NOMO-1 (cell line): ENCODE data around the gene COL26A1.
A peak's percentile ranks its signal among the peaks of the same experiment; 100 is the strongest.
"Not testable (repeated sequence)": the region's sequence is repeated elsewhere in the genome, so short reads cannot be mapped to it uniquely, and the experiment has no call there.

ENCODE experiments used
- DNase-seq, 2 experiments: peaks; one replicate each; lab custom pipeline; 2025; ENCODE audit not compliant: unreplicated experiment in 2 of 2; lab: John Stamatoyannopoulos, UW

The COL26A1 gene

DNA sequence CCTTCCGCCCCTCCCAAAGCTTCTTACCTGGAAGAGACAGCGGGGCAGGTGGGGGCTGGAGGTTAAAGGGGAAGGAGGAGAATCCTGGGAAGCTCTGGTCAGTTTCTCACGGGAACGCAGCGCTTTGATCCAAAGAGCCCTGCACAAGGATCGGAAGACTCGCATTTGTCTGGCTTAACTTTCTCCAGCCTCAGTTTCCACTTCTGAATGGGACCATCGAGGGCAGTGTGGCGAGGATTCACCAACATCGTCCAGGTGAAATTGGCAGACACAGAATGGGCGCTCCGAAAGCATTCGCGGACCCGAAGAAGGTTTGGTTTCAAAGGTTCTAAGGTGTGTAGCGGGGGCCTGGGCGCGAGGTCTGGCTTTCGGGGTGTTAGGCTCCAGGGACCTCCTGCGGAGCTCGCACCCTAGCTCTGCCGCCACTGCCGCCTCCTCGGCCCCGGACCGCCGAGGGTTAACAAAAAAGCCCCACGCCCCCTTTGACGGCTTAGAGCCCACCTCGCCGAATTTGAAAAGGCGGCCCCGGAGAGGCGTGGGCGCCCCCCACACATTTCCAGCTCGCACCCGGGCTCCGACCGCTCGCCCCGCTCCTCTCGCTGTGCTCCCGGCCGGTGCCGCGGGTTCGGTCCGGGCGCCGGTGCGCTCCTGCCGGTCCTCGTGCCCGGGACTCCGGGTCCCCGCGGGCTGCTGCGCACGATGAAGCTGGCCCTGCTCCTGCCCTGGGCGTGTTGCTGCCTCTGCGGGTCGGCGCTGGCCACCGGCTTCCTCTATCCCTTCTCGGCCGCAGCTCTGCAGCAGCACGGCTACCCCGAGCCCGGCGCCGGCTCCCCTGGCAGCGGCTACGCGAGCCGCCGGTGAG lies at the start of gene COL26A1:
Gene COL26A1 (plus strand): TSS at position 542 of the 862 bp plus-strand sequence. CDS start 158 bp downstream, at position 700.
- DNase-seq = peak in 1 of 2 experiments; percentile 7

DNA sequence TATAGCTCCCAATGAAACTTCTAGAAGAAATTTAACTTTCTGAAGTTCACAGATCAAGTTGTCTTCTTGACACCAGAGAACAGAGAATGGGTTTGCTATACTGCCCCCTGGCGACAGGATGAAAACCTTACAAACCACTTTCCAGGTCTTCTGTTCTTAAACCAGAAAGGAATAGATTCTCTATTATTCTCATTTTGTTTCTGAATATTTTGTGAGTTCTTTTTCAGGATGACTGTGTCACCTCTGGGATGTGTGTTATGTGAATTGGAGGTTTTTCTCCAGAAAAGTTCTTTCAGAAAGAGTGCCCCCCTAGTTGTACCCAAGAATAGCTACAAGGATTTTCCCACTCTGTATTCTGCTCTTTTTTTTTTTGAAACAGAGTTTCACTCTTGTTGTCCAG lies 47.3 kb upstream of the COL26A1 start:
- DNase-seq = peak in 1 of 2 experiments; percentile 51

GRCh38 chr7:101319401-101319800 lies 43.3 kb upstream of the COL26A1 start:
- DNase-seq = no peak

DNA sequence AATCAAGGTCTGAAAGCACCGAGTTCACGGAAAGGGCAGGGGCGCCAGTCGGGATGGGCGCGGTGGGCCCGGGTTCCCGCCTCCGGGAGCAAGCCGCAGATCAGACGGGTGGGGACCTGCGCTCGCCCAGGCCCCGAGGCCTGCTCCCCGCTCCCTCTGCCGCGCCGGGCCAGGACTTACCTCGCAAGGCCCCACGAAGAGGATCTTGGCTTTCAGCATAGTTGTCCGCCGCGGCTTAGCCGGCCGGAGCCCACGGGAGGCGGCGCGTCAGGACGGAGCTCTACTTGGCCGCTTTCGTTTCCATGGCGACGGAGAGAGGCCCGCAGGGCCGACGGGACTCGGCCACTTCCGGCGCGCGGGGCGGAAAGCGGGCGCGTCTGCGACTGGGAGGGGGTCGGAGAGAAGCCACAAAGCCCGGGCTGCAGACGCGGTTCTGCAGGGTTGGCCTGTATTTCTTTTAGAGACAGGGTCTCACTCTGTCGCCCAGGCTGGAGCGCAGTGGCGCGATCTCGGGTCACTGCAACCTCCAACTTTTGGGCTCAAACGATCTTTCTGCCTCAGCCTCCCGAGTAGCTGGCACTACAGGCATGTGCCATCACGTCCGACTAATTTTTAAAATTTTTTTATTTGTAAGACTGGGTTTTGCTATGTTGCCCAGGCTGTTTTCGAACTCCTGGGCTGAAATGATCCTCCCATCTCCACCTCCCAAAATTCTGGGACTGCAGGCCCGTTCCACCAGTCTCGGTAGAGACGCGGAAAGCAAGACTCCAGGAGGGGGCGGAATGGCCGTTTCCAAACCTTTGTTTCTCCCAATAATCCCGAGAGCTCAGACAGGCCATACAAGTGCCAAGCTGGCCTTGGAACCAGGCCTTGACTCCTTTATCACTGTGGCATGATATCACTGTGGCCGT lies 40.9 kb upstream of the COL26A1 start, which contains the start of gene IFT22:
Gene IFT22 (minus strand): TSS at position 322 of the 911 bp plus-strand sequence. CDS start 103 bp downstream, at position 219.
- peak; percentile 97 for DNase-seq

- DNase-seq = no peak
Observed at GRCh38 chr7:101328159-101328558, 34.5 kb upstream of the COL26A1 start.

- no peak for DNase-seq
Observed at GRCh38 chr7:101330011-101330484, 32.6 kb upstream of the COL26A1 start.

GRCh38 chr7:101332026-101332425 lies 30.6 kb upstream of the COL26A1 start:
- DNase-seq = no peak

DNA sequence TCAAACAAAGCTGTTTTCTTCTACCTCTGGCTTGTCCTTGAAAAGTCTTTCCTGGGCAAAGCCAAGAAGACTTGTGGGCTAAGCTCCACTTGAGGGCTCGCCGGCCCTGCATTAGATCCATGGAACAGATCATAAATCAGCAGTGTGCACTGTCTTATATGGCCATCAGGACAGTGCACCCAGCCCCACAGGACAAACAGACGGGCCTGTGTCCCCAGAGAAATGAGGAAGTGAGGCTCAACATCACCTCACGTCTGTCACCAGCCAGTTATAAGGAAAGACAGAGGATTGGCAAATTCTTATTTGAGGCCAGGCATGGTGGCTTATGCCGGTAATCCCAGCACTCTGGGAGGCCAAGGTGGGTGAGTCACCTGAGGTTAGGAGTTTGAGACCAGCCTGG lies 28.8 kb upstream of the COL26A1 start:
- DNase-seq = peak; percentile 45 to 67

GRCh38 chr7:101340379-101340778 lies 22.3 kb upstream of the COL26A1 start:
- no peak for DNase-seq

- no peak for DNase-seq
Observed at GRCh38 chr7:101342892-101343291, 19.8 kb upstream of the COL26A1 start.

GRCh38 chr7:101347477-101347876 lies 15.2 kb upstream of the COL26A1 start:
- DNase-seq = no peak

DNA sequence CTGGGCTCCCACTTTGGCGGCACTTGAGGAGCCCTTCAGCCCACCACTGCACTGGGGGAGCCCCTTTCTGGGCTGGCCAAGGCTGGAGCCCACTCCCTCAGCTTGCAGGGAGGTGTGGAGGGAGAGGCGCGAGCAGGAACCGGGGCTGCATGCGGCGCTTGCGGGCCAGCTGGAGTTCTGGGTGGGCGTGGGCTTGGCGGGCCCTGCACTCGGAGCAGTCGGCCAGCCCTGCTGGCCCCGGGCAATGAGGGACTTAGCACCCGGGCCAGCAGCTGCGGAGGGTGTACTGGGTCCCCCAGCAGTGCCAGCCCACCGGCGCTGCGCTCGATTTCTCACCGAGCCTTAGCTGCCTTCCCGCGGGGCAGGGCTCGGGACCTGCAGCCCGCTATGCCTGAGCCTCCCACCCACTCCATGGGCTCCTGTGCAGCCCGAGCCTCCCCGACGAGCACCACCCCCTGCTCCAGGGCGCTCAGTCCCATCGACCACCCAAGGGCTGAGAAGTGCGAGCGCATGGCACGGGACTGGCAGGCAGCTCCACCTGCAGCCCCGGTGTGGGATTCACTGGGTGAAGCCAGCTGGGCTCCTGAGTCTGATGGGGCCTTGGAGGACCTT lies 14.1 kb upstream of the COL26A1 start:
- not testable (repeated sequence) for DNase-seq

DNA sequence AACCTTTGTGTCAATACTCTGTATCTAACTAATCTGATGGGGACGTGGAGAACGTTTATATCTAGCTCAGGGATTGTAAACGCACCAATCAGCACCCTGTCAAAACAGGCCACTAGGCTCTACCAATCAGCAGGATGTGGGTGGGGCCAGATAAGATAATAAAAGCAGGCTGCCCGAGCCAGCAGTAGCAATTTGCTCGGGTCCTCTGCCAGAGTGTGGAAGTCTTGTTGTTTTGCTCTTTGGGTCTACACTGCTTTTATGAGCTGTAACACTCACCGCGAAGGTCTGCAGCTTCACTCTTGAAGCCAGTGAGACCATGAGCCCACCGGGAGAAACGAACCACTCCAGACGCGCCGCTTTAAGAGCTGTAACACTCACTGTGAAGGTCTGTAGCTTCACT lies 13.4 kb upstream of the COL26A1 start:
- DNase-seq = not testable (repeated sequence)

DNA sequence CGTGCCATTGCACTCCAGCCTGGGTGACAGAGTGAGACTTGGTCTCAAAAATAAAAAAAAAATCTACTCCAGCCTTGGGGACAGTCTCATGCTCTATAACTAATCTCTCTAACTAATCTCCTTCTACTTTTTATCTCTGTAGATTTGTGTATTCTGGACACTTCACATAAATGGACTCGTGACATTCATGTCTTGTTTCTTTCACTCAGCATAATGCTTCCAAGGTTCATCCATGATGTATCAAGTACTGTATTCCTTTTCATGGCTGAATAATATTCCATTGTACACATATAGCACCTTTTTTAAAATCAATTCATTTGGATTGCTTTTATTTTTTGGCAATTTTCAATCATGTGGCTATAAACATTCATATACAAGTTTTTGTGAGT lies 9.8 kb upstream of the COL26A1 start:
- DNase-seq = no peak

DNA sequence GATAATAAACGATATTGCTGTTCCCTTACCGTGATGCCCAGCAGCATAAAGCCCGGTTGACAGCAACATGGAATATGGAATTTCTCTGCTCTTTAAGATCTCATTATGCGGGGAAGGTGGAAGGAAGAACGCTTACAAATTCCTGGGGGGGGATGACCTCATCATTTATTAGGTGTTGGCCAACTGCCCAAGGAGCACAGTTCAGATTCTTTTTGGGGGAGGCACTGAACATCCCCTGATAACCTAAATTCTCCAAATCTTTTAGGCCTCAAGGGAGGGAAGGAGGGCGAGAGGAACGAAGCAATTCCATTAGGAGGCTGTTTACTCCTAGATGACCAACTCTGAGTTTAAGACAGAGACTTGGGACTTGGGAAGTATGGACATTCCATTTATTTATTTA lies 5.2 kb upstream of the COL26A1 start:
- no peak for DNase-seq

- DNase-seq = no peak
Observed at GRCh38 chr7:101363196-101363733, 590 bp downstream of the COL26A1 start.

DNA sequence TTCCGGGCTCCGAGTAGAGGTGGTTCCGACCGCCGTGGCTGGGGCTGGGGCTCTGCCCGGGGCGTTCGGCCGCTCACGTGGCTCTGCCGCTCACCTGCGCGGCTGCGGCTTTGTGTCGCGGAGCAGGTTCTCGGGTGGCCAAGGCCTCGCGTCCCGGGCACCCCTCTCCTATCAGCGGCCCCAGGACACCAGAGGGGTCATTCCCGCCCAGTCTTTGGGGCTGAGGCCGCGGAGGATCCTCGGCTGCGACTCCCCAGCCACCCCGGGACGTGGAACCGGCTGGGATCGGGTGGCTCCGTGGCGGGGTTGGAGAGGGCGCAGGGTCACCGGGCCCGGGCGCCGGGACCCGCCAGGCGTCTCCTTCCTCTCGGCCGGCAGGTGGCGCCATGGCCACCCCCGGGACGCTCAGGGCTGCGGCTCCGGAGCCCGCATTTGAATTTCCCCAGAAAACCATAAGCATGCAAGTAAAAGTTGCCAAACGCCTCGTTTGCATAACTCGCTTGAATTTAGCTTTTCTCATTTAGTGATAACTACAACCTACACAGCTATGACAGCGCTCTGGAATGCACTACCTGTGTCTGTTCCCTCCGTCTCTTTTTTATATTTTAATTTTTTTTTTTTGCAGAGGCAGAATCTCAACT lies 1.2 kb downstream of the COL26A1 start:
- peak; percentile 78 to 80 for DNase-seq

DNA sequence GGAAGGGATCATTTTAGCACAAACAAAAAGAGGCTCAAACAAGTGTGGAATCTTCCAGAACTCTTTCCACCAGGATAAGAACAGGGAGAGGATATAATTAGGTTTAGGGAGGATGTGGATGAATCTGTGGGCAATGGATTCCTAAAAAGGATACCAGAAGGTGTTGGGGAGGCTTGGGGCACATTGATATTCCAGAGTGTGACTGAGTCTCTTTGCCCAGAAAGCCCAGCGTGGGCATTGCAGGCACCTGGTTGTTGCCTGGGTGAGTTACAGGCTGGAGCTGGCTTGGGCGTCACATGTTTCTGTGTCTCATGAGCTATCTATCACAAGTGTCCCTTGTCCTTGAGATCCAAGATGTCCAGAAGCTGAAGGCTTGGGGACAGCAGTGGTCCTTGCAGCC lies 3.3 kb downstream of the COL26A1 start:
- DNase-seq = no peak

DNA sequence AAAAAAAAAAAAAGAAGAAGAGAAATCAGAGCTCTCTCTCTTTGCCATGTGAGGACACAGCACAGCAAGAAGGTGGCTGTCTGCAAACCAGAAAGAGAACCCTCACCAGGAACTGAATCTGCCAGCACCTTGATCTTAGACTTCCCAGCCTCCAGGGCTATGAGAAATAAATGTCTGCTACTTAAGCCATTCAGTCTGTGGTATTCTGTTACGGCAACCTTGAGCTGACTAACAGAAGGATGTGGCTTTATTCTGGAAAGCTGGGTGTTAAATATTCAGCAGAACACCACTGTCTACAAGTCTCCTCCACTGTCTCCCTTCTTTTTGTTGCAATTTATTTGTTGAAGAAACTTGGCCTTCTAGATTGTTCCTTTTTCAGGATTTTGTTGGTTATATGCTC lies 5.0 kb downstream of the COL26A1 start:
- no peak for DNase-seq
